ENCODE measurements around the gene C11orf54. TPM values are rescaled to one million over a fixed set of nuclear protein-coding genes. Genes with fewer than 3 reads are reported as not detected.
"Not testable (repeated sequence)": the region's sequence is repeated elsewhere in the genome, so short reads cannot be mapped to it uniquely, and the experiment has no call there.

Gene C11orf54
- total RNA-seq, 1 donor: 17.7 TPM

DNA sequence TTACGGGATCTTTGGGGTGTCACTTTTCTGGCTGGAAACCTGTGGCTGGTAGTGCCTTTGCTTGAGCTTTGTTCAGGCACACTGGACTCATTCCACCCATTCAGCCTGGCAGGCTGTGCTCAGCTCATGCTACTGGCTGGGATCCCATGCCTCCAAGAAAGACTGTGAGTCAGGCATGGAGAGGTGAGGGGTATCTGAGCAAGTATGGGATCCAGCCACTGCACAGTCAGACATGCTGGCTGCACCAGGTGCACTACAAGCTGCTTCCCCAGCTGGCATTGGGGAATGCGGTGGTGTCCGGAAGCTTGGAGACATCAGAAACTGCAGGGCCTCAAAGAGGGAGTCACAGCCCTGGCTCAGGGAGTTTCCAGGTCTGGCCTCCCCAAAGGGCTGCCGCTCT lies 30.7 kb downstream of the C11orf54 start:
- Histone ChIP-seq H4K20me1 (ENCODE audit: insufficient read depth, low read length) (no peaks in the 10 kb centered on the region), H2AFZ (ENCODE audit: low read length) (no peak overlapping the region), H3K79me2 (ENCODE audit: insufficient read depth, low read length) (no peaks in the 10 kb centered on the region), H3K27me3 (ENCODE audit: insufficient read depth, low read length) (no peaks in the 10 kb centered on the region), H3K4me2 (ENCODE audit: insufficient read depth, low read length) (no peak overlapping the region), H3K36me3 (ENCODE audit: insufficient read depth, low read length) (no peaks in the 10 kb centered on the region), H3K9me3 (ENCODE audit: low read depth, low read length) (no peaks in the 10 kb centered on the region), H3K27ac (ENCODE audit: low read depth, low read length) (no peak overlapping the region), H3K4me1 (ENCODE audit: insufficient read depth, low read length) (no peaks in the 10 kb centered on the region), H3K4me3 (ENCODE audit: insufficient read depth, low read length) (no peak overlapping the region)
- no peak for DNase-seq (ENCODE audit: insufficient read length, low spot score, missing footprints)
- TF ChIP-seq, protein P1, sequence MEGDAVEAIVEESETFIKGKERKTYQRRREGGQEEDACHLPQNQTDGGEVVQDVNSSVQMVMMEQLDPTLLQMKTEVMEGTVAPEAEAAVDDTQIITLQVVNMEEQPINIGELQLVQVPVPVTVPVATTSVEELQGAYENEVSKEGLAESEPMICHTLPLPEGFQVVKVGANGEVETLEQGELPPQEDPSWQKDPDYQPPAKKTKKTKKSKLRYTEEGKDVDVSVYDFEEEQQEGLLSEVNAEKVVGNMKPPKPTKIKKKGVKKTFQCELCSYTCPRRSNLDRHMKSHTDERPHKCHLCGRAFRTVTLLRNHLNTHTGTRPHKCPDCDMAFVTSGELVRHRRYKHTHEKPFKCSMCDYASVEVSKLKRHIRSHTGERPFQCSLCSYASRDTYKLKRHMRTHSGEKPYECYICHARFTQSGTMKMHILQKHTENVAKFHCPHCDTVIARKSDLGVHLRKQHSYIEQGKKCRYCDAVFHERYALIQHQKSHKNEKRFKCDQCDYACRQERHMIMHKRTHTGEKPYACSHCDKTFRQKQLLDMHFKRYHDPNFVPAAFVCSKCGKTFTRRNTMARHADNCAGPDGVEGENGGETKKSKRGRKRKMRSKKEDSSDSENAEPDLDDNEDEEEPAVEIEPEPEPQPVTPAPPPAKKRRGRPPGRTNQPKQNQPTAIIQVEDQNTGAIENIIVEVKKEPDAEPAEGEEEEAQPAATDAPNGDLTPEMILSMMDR (IDR thresholded peaks at IDR 0.05; ENCODE audit: extremely low read depth, low read depth, low read length): no peak

DNA sequence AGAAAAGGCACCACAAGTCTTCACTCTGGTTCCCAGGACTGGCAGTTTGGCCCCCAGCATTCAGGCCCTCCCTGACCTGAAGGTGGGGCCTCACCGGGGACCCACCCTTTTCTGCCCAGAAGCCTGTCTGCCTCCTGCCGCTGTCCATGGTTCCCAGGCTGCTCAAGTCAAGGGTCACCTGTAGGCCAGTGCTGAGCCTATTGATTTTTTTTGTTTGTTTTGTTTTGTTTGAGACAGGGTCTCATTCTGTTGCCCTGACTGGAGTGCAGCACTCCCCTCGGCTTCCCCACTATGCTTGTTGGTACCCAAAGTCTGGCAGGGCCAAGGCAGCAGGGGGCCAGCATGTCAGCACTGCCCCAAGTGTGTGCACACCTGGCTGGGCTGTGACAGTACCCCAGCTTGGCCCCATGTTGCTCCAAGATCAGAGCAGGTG lies 31.6 kb downstream of the C11orf54 start:
- H3K4me2 ChIP-seq (ENCODE audit: insufficient read depth, low read length): no peak overlapping the region
- TF ChIP-seq, protein P1 (IDR thresholded peaks at IDR 0.05; ENCODE audit: extremely low read depth, low read depth, low read length): no peak
- H3K79me2 ChIP-seq (ENCODE audit: insufficient read depth, low read length): no peaks in the 10 kb centered on the region
- no peaks in the 10 kb centered on the region for H3K4me1 ChIP-seq (ENCODE audit: insufficient read depth, low read length)
- no peaks in the 10 kb centered on the region for H3K9me3 ChIP-seq (ENCODE audit: low read depth, low read length)
- no peaks in the 10 kb centered on the region for H4K20me1 ChIP-seq (ENCODE audit: insufficient read depth, low read length)
- H3K4me3 ChIP-seq (ENCODE audit: insufficient read depth, low read length): no peak overlapping the region
- DNase-seq (ENCODE audit: insufficient read length, low spot score, missing footprints): no peak
- no peaks in the 10 kb centered on the region for H3K27me3 ChIP-seq (ENCODE audit: insufficient read depth, low read length)
- H3K36me3 ChIP-seq (ENCODE audit: insufficient read depth, low read length): no peaks in the 10 kb centered on the region
- H3K27ac ChIP-seq (ENCODE audit: low read depth, low read length): no peak overlapping the region
- no peak overlapping the region for H2AFZ ChIP-seq (ENCODE audit: low read length)

DNA sequence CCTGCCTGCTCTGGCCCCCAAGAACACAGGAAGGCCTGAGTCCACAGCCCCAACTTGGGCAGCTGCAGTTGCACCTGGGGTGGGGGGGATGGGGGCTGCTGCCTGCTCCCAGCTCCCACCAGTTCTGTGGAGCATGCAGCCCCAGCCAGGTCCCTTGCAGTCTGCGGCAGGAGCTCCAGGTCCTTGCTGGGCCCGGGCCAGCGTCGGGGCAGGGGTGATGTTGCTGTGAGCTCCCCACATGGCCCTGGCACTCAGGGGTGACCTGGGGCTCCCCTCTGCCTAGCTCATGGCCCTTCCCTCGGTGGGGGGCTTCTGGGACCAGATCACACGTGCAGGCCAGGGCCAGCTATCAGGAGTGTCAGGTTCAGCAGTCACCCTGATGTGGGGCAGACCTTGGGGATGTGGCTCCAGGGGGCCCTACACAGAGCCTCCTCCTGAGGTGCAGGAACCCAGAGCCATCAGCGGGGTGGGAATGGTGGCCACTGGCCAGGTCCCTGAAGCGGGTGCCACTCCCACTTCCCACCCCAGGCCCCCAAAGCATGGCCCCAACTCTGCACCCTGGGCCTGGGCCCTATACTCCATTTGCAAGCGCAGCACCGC lies 32.2 kb downstream of the C11orf54 start:
- Histone ChIP-seq H3K27me3 (ENCODE audit: insufficient read depth, low read length) (no peaks in the 10 kb centered on the region), H3K27ac (ENCODE audit: low read depth, low read length) (no peak overlapping the region), H3K4me2 (ENCODE audit: insufficient read depth, low read length) (no peak overlapping the region), H3K36me3 (ENCODE audit: insufficient read depth, low read length) (no peaks in the 10 kb centered on the region), H3K4me3 (ENCODE audit: insufficient read depth, low read length) (no peak overlapping the region), H2AFZ (ENCODE audit: low read length) (no peak overlapping the region), H3K79me2 (ENCODE audit: insufficient read depth, low read length) (no peaks in the 10 kb centered on the region), H3K4me1 (ENCODE audit: insufficient read depth, low read length) (no peaks in the 10 kb centered on the region), H4K20me1 (ENCODE audit: insufficient read depth, low read length) (no peaks in the 10 kb centered on the region), H3K9me3 (ENCODE audit: low read depth, low read length) (no peaks in the 10 kb centered on the region)
- TF ChIP-seq, protein P1 (IDR thresholded peaks at IDR 0.05; ENCODE audit: extremely low read depth, low read depth, low read length): no peak
- DNase-seq (ENCODE audit: insufficient read length, low spot score, missing footprints): no peak

DNA sequence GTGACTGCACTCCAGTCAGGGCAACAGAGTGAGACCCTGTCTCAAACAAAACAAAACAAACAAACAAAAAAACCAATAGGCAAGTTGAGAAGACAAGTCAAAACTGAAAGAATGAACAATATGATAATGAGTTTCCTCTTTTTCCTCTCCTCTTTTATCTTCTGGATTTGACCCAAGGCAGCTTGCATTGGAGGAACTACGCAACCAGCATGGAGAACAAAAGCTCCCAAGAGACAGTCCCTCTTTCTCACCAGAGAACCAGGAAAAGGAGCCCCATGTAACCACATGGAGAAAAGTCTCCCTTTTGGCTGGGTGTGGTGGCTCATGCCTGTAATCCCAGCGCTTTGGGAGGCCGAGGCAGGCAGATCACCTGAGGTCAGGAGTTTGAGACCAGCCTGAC lies 33.1 kb downstream of the C11orf54 start:
- H2AFZ ChIP-seq (ENCODE audit: low read length); H4K20me1 ChIP-seq (ENCODE audit: insufficient read depth, low read length); H3K4me1 ChIP-seq (ENCODE audit: insufficient read depth, low read length); H3K4me2 ChIP-seq (ENCODE audit: insufficient read depth, low read length); DNase-seq (ENCODE audit: insufficient read length, low spot score, missing footprints); H3K9me3 ChIP-seq (ENCODE audit: low read depth, low read length); H3K27ac ChIP-seq (ENCODE audit: low read depth, low read length); H3K27me3 ChIP-seq (ENCODE audit: insufficient read depth, low read length); H3K4me3 ChIP-seq (ENCODE audit: insufficient read depth, low read length); H3K79me2 ChIP-seq (ENCODE audit: insufficient read depth, low read length); H3K36me3 ChIP-seq (ENCODE audit: insufficient read depth, low read length): not testable (repeated sequence)
